Fibroblast of lung (primary cell): Measurements from ENCODE around the gene S100A8.

Source experiments
- CTCF ChIP-seq, 2 donors: IDR thresholded peaks in 1 of 2; conservative IDR thresholded peaks in 1 of 2; 1 replicate in 1 of 2; 2 replicates in 1 of 2; pipeline ENCODE4 v1.5.1; 2011 to 2012; ENCODE audit warnings: low read length in 2 of 2, control low read depth in 1 of 2, inconsistent platforms in 1 of 2, low read depth in 1 of 2, mild to moderate bottlenecking in 1 of 2
- EZH2 ChIP-seq: IDR thresholded peaks from 2 replicates; pipeline ENCODE4 v1.5.1; 2012; ENCODE audit warnings: low read length, control low read depth, mild to moderate bottlenecking; ENCODE audit errors: missing control alignments

GRCh38 chr1:153437236-153437635, 46.4 kb upstream of the S100A8 start:
- no peak for TF ChIP-seq EZH2
- TF ChIP-seq CTCF (conservative IDR thresholded peaks at IDR 0.05 in 1 of 2, IDR thresholded peaks at IDR 0.05 in 1 of 2; ENCODE audit: low read depth in 1 of 2, low read length in 2 of 2) = no peak
